Measurements from ENCODE around the gene SPOCK1.

The SPOCK1 gene

DNA sequence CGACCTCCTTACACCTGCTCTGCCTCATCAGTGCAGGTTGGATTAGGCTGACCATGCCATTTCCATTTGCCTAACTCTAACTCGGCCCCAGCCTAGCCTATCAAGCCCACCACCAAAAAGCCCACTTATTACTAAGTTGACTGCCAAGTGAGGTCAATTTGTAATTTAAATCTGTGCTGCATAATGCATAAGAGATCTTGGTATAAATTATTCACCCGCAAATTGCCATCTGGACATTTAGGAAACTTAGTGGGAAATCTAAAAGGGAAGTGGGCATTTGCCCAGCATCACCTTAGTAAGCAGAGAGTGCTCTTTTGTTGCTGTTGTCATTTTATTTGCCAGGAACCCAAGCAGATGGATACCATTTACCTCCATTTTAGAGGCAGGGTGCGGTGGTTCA is 143.0 kb downstream of the SPOCK1 start:
- DNase-seq = no peak

DNA sequence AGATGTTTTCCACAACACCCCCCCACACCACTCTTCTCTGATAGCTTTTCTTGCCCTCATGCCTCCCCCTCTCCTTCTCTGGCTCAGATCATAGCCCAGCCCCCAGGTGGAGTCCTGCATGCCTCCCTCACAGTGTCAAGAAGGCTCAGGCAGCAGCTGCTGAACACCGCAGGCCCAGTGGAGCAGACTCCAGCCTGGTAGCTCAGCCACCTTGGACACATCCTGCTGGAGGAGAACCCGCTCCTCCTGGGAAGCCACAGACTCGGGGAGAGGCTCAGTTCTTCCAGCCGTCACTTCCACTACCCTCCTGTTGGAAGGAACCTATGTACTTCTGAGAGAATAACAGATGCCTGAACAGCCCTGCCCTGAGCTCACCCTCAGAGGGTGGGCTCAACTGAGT is 143.4 kb downstream of the SPOCK1 start:
- no peak for DNase-seq

- DNase-seq = no peak
Observed at GRCh38 chr5:137352095-137352494, 147.0 kb downstream of the SPOCK1 start.

- no peak for DNase-seq
Observed at GRCh38 chr5:137350791-137351190, 148.3 kb downstream of the SPOCK1 start.

DNA sequence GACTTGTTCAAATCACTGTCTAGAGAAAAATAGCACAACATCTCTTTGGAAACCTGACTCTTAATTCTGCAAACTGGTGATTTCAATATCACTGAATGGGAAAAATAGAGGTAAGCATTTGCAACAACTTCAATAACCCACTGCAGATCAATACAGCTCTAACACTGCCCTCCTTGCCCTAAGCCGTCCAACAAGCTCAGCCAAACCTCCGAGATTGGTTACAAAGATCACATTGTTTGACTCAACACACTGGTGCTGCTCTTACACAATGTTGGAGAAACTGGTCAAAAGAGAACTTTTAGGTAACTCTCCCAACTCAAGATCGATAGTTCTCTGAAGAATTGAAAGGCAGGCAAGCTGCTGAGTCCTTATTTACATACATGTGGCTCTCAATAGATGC is 150.4 kb downstream of the SPOCK1 start:
- DNase-seq = no peak

DNA sequence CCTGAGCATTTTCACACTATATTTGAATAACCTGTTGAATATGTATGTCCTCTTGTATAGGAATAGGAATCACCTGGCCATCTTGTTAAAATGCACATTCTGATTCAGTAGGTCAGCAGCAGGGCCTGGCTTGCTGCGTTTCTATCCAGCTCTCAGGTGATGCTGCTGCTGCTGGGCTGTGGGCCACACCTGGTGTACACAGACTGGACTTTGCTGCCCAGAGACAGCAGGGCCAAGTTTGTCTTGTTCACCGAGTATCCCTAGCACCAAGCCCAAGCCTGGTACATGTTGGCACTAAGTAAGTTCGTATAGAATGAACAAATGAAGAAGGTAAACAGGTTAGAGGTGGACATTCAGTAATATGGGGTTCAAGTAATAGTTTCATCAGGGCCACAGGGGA is 151.3 kb downstream of the SPOCK1 start:
- DNase-seq = no peak

DNA sequence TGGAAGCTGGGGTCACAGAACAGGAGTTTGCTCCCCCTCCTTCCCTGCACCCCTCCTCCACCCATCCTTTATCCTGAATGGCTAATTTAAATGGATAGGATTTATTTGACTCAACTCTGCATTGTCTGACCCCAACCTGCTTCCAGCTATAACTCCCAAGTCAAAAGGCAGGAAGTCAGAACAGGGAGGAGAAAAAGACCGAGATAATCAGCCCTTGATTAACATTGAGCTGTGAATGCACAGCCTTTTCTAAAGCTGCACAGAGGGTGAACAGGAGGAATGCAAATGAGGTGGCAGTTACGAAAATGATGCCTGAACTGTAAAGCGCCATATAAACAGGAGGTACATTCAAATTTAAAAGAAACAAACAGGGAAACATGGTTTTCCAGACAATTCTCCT is 152.8 kb downstream of the SPOCK1 start:
- no peak for DNase-seq

DNA sequence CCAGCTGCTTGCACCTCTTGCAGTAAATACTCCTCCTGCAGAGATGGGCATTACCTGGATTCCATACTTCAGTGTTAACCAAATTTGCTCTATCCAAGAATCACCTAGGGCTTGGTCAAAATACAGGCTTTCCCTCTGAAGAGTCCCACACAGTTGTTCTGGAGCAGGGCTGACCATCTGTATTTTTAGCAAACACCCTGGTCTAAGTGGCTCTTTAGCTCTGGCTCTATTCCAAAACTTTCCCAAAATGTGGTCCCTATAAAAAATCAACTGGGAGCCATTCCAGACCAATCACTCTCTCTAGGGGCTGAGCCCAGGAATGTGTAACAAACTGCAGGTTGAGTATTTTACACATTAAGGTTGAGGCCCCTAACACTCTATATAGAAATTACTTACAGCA is 153.7 kb downstream of the SPOCK1 start:
- DNase-seq = no peak

DNA sequence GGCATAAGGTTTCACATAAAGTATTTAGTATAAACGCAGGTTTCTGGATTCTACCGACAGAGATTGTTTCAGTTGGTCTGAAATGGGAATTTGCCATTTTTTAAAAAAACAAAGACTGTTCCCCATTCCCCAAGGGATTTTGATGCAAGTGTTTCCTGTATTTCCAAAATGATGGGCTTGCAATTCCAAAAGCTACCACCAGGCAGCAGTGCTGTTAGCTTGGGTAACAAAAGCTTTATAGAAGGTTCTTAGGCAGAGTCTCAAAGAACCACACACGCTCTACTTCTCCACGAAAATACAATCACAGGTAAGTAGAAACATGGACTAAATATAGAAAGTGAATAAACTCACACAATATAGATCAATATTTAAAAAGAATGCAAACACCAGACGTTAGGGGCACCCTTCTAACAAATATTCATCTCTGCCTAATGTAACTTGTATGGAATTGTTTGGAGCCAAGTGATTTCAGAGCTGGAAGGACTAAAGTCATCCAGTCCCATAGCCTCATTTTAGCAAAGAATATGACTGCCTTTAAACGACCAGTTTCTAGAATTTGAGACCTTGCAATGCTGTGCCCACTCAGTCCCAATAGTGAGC is 154.3 kb downstream of the SPOCK1 start:
- DNase-seq = peak; percentile 5

GRCh38 chr5:137344021-137344420 is 155.1 kb downstream of the SPOCK1 start:
- no peak for DNase-seq

DNA sequence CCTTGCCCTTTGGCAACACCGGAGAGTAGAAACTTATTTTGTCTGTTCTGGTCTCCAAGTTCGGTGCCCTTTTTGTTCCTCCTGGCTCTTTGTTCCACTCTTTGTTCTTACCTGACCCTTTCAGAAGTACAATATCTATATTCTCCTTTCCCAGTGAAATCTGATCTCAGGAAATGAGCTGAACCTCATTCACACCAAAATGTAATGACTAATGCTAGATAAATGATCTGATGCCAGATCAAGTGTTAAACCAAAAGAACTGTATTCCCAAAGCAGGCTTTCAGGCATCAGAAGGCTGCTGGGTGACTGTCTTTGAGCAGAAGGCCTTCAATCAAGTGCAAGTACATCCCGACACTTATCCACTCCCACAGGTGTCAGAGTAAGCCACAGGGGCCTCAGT is 156.4 kb downstream of the SPOCK1 start:
- DNase-seq = no peak

- DNase-seq = no peak
Observed at GRCh38 chr5:137341831-137342230, 157.3 kb downstream of the SPOCK1 start.

DNA sequence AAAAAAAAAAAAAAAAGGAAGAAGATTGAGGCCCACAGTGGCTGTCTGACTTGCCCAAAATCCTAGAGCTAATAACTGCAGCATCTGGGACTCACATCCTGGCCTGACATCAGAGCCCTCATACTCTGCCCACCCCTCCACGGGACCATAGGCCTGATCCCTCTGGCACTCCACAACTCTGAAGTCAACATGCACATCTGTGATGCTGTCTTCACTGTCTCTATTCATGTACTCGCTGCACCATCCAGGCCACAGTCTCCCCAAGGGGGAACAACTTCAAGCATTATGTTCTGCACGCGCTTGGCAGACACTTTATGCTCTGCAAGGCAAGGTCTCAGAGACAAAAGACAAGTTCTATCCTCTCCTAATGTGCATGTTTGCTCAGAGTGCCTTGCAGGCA is 158.2 kb downstream of the SPOCK1 start:
- no peak for DNase-seq

GRCh38 chr5:137336565-137337120 is 162.5 kb downstream of the SPOCK1 start:
- no peak for DNase-seq

- no peak for DNase-seq
Observed at GRCh38 chr5:137336161-137336560, 163.0 kb downstream of the SPOCK1 start.

GRCh38 chr5:137335493-137335892 is 163.6 kb downstream of the SPOCK1 start:
- DNase-seq = no peak

- no peak for DNase-seq
Observed at GRCh38 chr5:137333928-137334327, 165.2 kb downstream of the SPOCK1 start.

DNA sequence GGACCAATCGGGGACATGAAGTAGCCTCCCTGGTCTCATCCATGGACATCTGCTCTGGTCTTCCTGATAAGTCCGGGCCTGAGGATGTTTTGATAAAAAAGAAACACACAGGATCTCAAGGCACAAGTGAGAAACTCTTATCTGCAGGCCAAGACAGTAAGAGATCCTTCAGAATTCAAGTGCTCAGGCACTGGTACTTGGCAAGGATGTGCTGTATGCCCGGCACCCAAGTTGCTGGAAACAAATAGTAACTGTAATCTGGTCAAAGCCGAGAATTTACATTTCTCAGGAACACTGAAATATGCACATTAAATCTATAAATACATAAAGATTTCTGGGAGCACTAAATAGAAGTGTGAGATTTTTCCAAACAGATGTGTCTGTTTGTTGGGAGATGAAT is 165.7 kb downstream of the SPOCK1 start:
- DNase-seq = no peak

DNA sequence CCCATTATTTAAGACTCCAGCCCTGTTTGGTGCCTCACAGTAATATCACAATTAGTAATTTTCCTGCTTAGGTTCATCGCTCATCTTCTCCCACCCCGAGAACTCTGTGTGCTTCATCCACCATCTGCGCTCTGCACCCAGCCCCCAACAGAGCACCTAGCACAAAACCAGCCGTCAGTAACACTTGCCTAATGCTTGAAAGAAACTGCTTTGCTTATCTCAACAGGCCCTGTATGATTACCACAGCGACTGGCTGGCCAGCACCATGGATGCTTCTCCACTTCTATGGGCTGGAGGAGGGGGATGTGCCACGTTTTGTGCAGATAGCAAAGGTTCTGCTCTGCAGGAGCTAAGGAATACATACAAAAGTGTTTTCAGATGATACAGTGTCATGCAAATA is 166.8 kb downstream of the SPOCK1 start:
- no peak for DNase-seq

DNA sequence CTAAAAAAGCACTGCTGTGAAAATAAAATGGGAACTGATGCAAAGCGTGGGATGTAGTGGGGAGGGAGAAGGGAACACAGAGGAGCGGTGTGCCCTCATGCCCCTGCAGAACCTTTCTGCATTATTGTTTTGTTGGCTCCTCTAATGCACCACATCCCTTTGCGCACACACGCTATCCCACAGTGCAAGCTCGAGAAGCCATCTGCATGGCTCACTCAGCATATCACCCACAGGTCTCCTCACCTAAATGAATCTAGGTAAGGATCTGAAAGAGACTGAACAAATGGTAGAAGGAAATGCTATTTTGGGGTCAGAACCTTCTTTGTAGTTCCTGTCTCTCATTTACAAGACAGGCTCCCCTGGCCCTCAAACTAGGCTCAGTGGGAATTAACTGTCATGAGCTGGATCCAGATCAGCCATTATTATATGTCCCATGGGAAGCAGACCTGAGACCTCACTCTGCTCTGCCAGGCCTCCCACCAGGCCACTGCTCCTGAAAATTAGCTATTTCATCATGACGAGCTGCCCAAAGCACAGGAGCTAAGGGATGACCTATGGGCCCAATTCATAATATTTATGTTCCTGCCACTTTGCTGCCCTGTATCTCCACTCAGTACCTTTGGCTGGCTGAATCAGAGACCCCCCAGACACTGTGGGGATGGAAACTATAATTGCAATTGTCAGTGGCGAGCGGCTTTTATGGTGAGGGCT is 169.4 kb downstream of the SPOCK1 start:
- DNase-seq = no peak

- no peak for DNase-seq
Observed at GRCh38 chr5:137328991-137329390, 170.1 kb downstream of the SPOCK1 start.

- DNase-seq = no peak
Observed at GRCh38 chr5:137328463-137328862, 170.7 kb downstream of the SPOCK1 start.

- DNase-seq = no peak
Observed at GRCh38 chr5:137325721-137326120, 173.4 kb downstream of the SPOCK1 start.
